A549 (cell line): ENCODE results near the gene LRRC4. TPM values are rescaled to one million over a fixed set of nuclear protein-coding genes. Genes with fewer than 3 reads are reported as not detected.
A peak's percentile ranks its signal among the peaks of the same experiment; 100 is the strongest.

Experiments used
- ATAC-seq, 2 experiments: fragments of 200-7000 bp in 1 of 2; fragments of >200 bp in 1 of 2; cut with Nextera tagmentation in 1 of 2; cut with Tn5 transposase in 1 of 2; 3 replicates each; pipeline versions ENCODE4 v1.8.0 to v1.9.1; 2018 to 2020; ENCODE audit warnings: mild to moderate bottlenecking in 1 of 2, moderate library complexity in 1 of 2
- CTCF ChIA-PET: fragments of 300-600 bp; sonication (Branson Sonifier 250); formaldehyde crosslinking; extraction: SDS; loops from one replicate; lab custom pipeline; 2021; ENCODE audit warnings: antibody characterized with exemption, inconsistent platforms; lab: Yijun Ruan, JAX
- POLR2A ChIA-PET: fragments of 350-600 bp; formaldehyde crosslinking; extraction: SDS; loops from one replicate; lab custom pipeline; 2021; ENCODE audit warnings: antibody characterized with exemption, inconsistent platforms; lab: Yijun Ruan, JAX
- DNase-seq, 2 experiments: peaks; one replicate each; pipeline versions ENCODE4 v3.0.0 to v3.0.0-alpha.2; 2011 to 2016; ENCODE audit warnings: low read depth in 1 of 2, low spot score in 1 of 2
- FAIRE-seq: peaks from 2 replicates; lab custom pipeline; 2011; peaks lifted over from hg19 to GRCh38; lab: Jason Lieb, UNC
- H3K27ac ChIP-seq, 2 experiments: fragments of >200 bp; sonication (Bioruptor Twin); formaldehyde crosslinking; 3 replicates each; pipeline ENCODE4 v1.5.1; 2016 to 2017
- H3K4me1 ChIP-seq: fragments of >200 bp; sonication (Bioruptor Twin); formaldehyde crosslinking; 3 replicates; pipeline ENCODE4 v1.6.1; 2016
- H3K4me2 ChIP-seq: fragments of >200 bp; sonication (Bioruptor Twin); formaldehyde crosslinking; 3 replicates; pipeline ENCODE4 v1.6.1; 2016
- H3K4me3 ChIP-seq: fragments of >200 bp; sonication (Bioruptor Twin); formaldehyde crosslinking; 3 replicates; pipeline ENCODE4 v1.5.1; 2016
- H3K9me3 ChIP-seq: fragments of >200 bp; sonication (Bioruptor Twin); formaldehyde crosslinking; 3 replicates; pipeline ENCODE4 v1.6.1; 2016
- BHLHE40 ChIP-seq: IDR thresholded peaks from 2 replicates; pipeline ENCODE4 v1.6.1; 2012; ENCODE audit warnings: low read depth, low read length, inconsistent platforms
- CTCF ChIP-seq: fragments of >200 bp; sonication (Bioruptor Twin); formaldehyde crosslinking; IDR thresholded peaks from 3 replicates; pipeline ENCODE4 v1.5.1; 2016
- E2F6 ChIP-seq: IDR thresholded peaks from 2 replicates; pipeline ENCODE4 v1.6.1; 2012; ENCODE audit warnings: low read depth, borderline replicate concordance
- EHMT2 ChIP-seq: fragments of 200-600 bp; sonication (generic); IDR thresholded peaks from 2 replicates; pipeline ENCODE4 v1.6.1; 2016; ENCODE audit warnings: antibody characterized with exemption, low read depth, mild to moderate bottlenecking, moderate library complexity
- EP300 ChIP-seq, 2 experiments: fragments of >200 bp; sonication (Bioruptor Twin); formaldehyde crosslinking; IDR thresholded peaks; 2 replicates in 1 of 2; 3 replicates in 1 of 2; pipeline ENCODE4 v1.6.1; 2016 to 2017
- ESRRA ChIP-seq: fragments of 150-350 bp; IDR thresholded peaks from 2 replicates; pipeline ENCODE4 v1.6.1; 2014; ENCODE audit warnings: mild to moderate bottlenecking, low read length, borderline replicate concordance
- FOSB ChIP-seq: fragments of 250-450 bp; sonication (Bioruptor Pico); IDR thresholded peaks from 2 replicates; pipeline ENCODE4 v1.5.0; 2020; ENCODE audit warnings: mild to moderate bottlenecking, moderate library complexity
- FOSL2 ChIP-seq, 2 experiments: fragments of 450-650 bp in 1 of 2; fragments of >200 bp in 1 of 2; sonication (Bioruptor Twin) in 1 of 2; formaldehyde crosslinking; IDR thresholded peaks; 2 replicates each; pipeline versions ENCODE4 v1.5.0 to v1.6.1; 2016 to 2020; ENCODE audit warnings: mild to moderate bottlenecking in 1 of 2, moderate library complexity in 1 of 2
- FOXS1 ChIP-seq: fragments of 250-450 bp; sonication (Bioruptor Pico); IDR thresholded peaks from 2 replicates; pipeline ENCODE4 v1.5.0; 2020; ENCODE audit warnings: mild to moderate bottlenecking, moderate library complexity
- HDAC2 ChIP-seq: fragments of 200-600 bp; sonication (generic); IDR thresholded peaks from 2 replicates; pipeline ENCODE4 v1.6.1; 2016
- HMGXB4 ChIP-seq: fragments of 250-450 bp; sonication (Bioruptor Pico); IDR thresholded peaks from 2 replicates; pipeline ENCODE4 v1.5.0; 2021; ENCODE audit warnings: mild to moderate bottlenecking, moderate library complexity, borderline replicate concordance
- HOXA7 ChIP-seq: fragments of 250-450 bp; sonication (Bioruptor Pico); IDR thresholded peaks from 2 replicates; pipeline ENCODE4 v1.5.0; 2020; ENCODE audit warnings: mild to moderate bottlenecking, moderate library complexity
- JUNB ChIP-seq: fragments of >200 bp; sonication (Bioruptor Twin); formaldehyde crosslinking; IDR thresholded peaks from 2 replicates; pipeline ENCODE4 v1.6.1; 2016
- PHF8 ChIP-seq: fragments of 200-600 bp; sonication (generic); IDR thresholded peaks from 2 replicates; pipeline ENCODE4 v1.6.1; 2016; ENCODE audit warnings: low read depth, mild to moderate bottlenecking, antibody characterized with exemption, moderate library complexity, borderline replicate concordance
- RAD21 ChIP-seq, 2 experiments: fragments of >200 bp in 1 of 2; sonication (Bioruptor Twin) in 1 of 2; formaldehyde crosslinking in 1 of 2; IDR thresholded peaks in 1 of 2; conservative IDR thresholded peaks in 1 of 2; 2 replicates in 1 of 2; 3 replicates in 1 of 2; pipeline ENCODE4 v1.6.1; 2012 to 2018; ENCODE audit warnings: inconsistent platforms in 1 of 2
- RCOR1 ChIP-seq: fragments of 150-350 bp; IDR thresholded peaks from 2 replicates; pipeline ENCODE4 v1.6.1; 2014; ENCODE audit warnings: antibody characterized with exemption, low read length, low read depth
- REST ChIP-seq: fragments of 200-600 bp; sonication (generic); IDR thresholded peaks from 2 replicates; pipeline ENCODE4 v1.6.1; 2016; ENCODE audit warnings: antibody characterized with exemption, mild to moderate bottlenecking, moderate library complexity
- RNF2 ChIP-seq: fragments of 200-600 bp; sonication (generic); IDR thresholded peaks from 2 replicates; pipeline ENCODE4 v1.6.1; 2016; ENCODE audit warnings: low read depth, mild to moderate bottlenecking, antibody characterized with exemption, moderate library complexity, borderline replicate concordance
- TFCP2L1 ChIP-seq: fragments of 250-450 bp; sonication (Bioruptor Pico); IDR thresholded peaks from 2 replicates; pipeline ENCODE4 v1.5.0; 2021; ENCODE audit warnings: mild to moderate bottlenecking
- ZFP36 ChIP-seq: fragments of 450-650 bp; IDR thresholded peaks from 2 replicates; pipeline ENCODE4 v1.6.1; 2014; ENCODE audit warnings: borderline replicate concordance; ENCODE audit not compliant: partially characterized antibody
- ZSCAN20 ChIP-seq: fragments of 250-450 bp; sonication (Bioruptor Pico); IDR thresholded peaks from 2 replicates; pipeline ENCODE4 v1.8.0; 2022; ENCODE audit warnings: mild to moderate bottlenecking, moderate library complexity
- WGBS: methylation state at CpG from one replicate; pipeline ENCODE4 v1.1.6; 2017; ENCODE audit errors: missing lambda C conversion rate; 5-methylcytosine and 5-hydroxymethylcytosine counted together
- polyA plus RNA-seq, 4 experiments: library from polyadenylated mRNA; depleted of rRNA in 3 of 4; stranded (reverse); fragments of >200 nt; fragmentation: RNase III in 1 of 4; extraction: RNeasy Plus Mini Kit Qiagen cat#74134 plus additional on column Dnase treatment in 1 of 4; gene quantifications; 2 replicates in 3 of 4; 3 replicates in 1 of 4; pipeline ENCODE4 v1.2.3, GENCODE V29; 2011 to 2017

Gene LRRC4
- polyA plus RNA-seq, 2 of the 4 experiments (the other 2 are of a cell fraction), result not detected

- ChIA-PET POLR2A (no interaction called here), CTCF (interaction anchor here (1.0 to 2.3 kb wide), 7 partner anchors 10 to 180 kb away, joined by 3 to 14 read pairs (median 5); no protein-coding TSS in a partner anchor)
- no peaks in the 10 kb centered on the region for H3K9me3 ChIP-seq
- WGBS, result 79% methylated on average over 3 of the region's 3 CpGs
- FAIRE-seq (no peak), DNase-seq (peak; percentile 19 to 44), ATAC-seq (peak; percentile 75 to 92)
- H3K4me3 ChIP-seq, result no peak overlapping the region
- no peak overlapping the region for H3K4me2 ChIP-seq
- H3K4me1 ChIP-seq, result no peaks in the 10 kb centered on the region
- H3K27ac ChIP-seq, result no peak overlapping the region
- TF ChIP-seq E2F6 (no peak), ESRRA (no peak), FOSL2 (IDR thresholded peaks at IDR 0.05) (no peak), FOSL2 (CRISPR knock-in tag; IDR thresholded peaks at IDR 0.05) (no peak), ZFP36 (no peak), PHF8 (no peak), BHLHE40 (no peak), REST (no peak), EHMT2 (no peak), HOXA7 (CRISPR knock-in tag) (no peak), RCOR1 (no peak), HDAC2 (no peak), RNF2 (no peak), RAD21 (conservative IDR thresholded peaks at IDR 0.05 in 1 of 2, IDR thresholded peaks at IDR 0.05 in 1 of 2) (peak; percentile 43 to 48), CTCF (peak; percentile 37; the same call in 2 of the 3 replicates), FOSB (CRISPR knock-in tag) (no peak), HMGXB4 (CRISPR knock-in tag) (no peak), ZSCAN20 (CRISPR knock-in tag) (no peak)
These were observed 4.5 kb upstream of the LRRC4 start for GRCh38 chr7:128035712-128036111.

- no peaks in the 10 kb centered on the region for H3K4me1 ChIP-seq
- H3K9me3 ChIP-seq, result no peaks in the 10 kb centered on the region
- no peak overlapping the region for H3K27ac ChIP-seq
- CTCF ChIA-PET, result interaction anchor here (1.0 to 2.3 kb wide), 7 partner anchors 10 to 181 kb away, joined by 3 to 14 read pairs (median 5); no protein-coding TSS in a partner anchor
- no peak for ATAC-seq
- 81% methylated on average over 2 of the region's 2 CpGs for WGBS
- DNase-seq, result no peak
- no peak for FAIRE-seq
- no peak overlapping the region for H3K4me3 ChIP-seq
- POLR2A ChIA-PET, result no interaction called here
- no peak overlapping the region for H3K4me2 ChIP-seq
- TF ChIP-seq REST (no peak), EP300 (IDR thresholded peaks at IDR 0.05) (no peak), FOXS1 (no peak), JUNB (no peak), ZSCAN20 (CRISPR knock-in tag) (no peak), ZFP36 (no peak), HMGXB4 (CRISPR knock-in tag) (no peak), TFCP2L1 (CRISPR knock-in tag) (no peak), PHF8 (no peak), EHMT2 (no peak), RCOR1 (no peak)
These were observed 3.6 kb upstream of the LRRC4 start for GRCh38 chr7:128034825-128035224.
